ENCODE measurements around the gene TTC28.
"Not testable (repeated sequence)": the region's sequence is repeated elsewhere in the genome, so short reads cannot be mapped to it uniquely, and the experiment has no call there.

The TTC28 gene

GRCh38 chr22:28369854-28370253 lies 309.8 kb downstream of the TTC28 start:
- H4K5ac ChIP-seq (ENCODE audit: low read length): no peak overlapping the region
- WGBS (ENCODE audit: extremely low coverage, insufficient coverage, low lambda C conversion rate): no CpG with 5 or more reads among the region's 2 CpGs
- peak; percentile 27 for DNase-seq
- H2BK5ac ChIP-seq (ENCODE audit: low read length): no peak overlapping the region
- no peak overlapping the region for H3K56ac ChIP-seq (ENCODE audit: low read length)
- H2BK15ac ChIP-seq (replicated peaks; ENCODE audit: low read depth): no peak overlapping the region
- no peak overlapping the region for H2BK120ac ChIP-seq (ENCODE audit: low read depth, low read length)
- no peaks in the 10 kb centered on the region for H3K36me3 ChIP-seq (ENCODE audit: control insufficient read depth, insufficient read depth, low read length)
- no peak overlapping the region for H3K23ac ChIP-seq (ENCODE audit: low read length)
- no peak overlapping the region for H3K18ac ChIP-seq (ENCODE audit: low read length)
- H3K27ac ChIP-seq (ENCODE audit: low read depth, low read length): no peak overlapping the region
- no peak overlapping the region for H2AK5ac ChIP-seq (ENCODE audit: low read length)
- H3K4me2 ChIP-seq (ENCODE audit: low read length): no peak overlapping the region
- no peak overlapping the region for H3K9ac ChIP-seq (ENCODE audit: low read length)
- no peak overlapping the region for H4K8ac ChIP-seq (ENCODE audit: low read depth, low read length)
- H3K79me1 ChIP-seq (ENCODE audit: low read length): no peaks in the 10 kb centered on the region
- no peak overlapping the region for H3K4me3 ChIP-seq (ENCODE audit: low read length)
- no peaks in the 10 kb centered on the region for H3K27me3 ChIP-seq (ENCODE audit: insufficient read depth, low read length, poor library complexity)
- H3K79me2 ChIP-seq (ENCODE audit: control insufficient read depth, insufficient read depth, low read length): no peaks in the 10 kb centered on the region
- H3K4me1 ChIP-seq (ENCODE audit: control insufficient read depth, low read depth, low read length): no peaks in the 10 kb centered on the region
- H3K4ac ChIP-seq (ENCODE audit: low read depth, low read length): no peak overlapping the region

- Histone ChIP-seq H3K23ac (ENCODE audit: low read length) (no peak overlapping the region), H3K27ac (ENCODE audit: low read depth, low read length) (no peak overlapping the region), H2BK5ac (ENCODE audit: low read length) (no peak overlapping the region), H2AK5ac (ENCODE audit: low read length) (no peak overlapping the region), H3K79me2 (ENCODE audit: control insufficient read depth, insufficient read depth, low read length) (no peaks in the 10 kb centered on the region), H3K4me2 (ENCODE audit: low read length) (no peak overlapping the region), H3K4ac (ENCODE audit: low read depth, low read length) (no peak overlapping the region), H3K36me3 (ENCODE audit: control insufficient read depth, insufficient read depth, low read length) (no peaks in the 10 kb centered on the region), H3K56ac (ENCODE audit: low read length) (no peak overlapping the region), H3K4me3 (ENCODE audit: low read length) (no peak overlapping the region), H2BK15ac (replicated peaks; ENCODE audit: low read depth) (no peak overlapping the region), H3K27me3 (ENCODE audit: insufficient read depth, low read length, poor library complexity) (no peaks in the 10 kb centered on the region), H3K4me1 (ENCODE audit: control insufficient read depth, low read depth, low read length) (no peaks in the 10 kb centered on the region), H3K79me1 (ENCODE audit: low read length) (no peaks in the 10 kb centered on the region), H3K9ac (ENCODE audit: low read length) (no peak overlapping the region), H3K18ac (ENCODE audit: low read length) (no peak overlapping the region), H4K8ac (ENCODE audit: low read depth, low read length) (no peak overlapping the region), H4K5ac (ENCODE audit: low read length) (no peak overlapping the region), H2BK120ac (ENCODE audit: low read depth, low read length) (no peak overlapping the region)
- DNase-seq: no peak
- WGBS (ENCODE audit: extremely low coverage, insufficient coverage, low lambda C conversion rate): no CpG with 5 or more reads among the region's 1 CpG
Measured at GRCh38 chr22:28366856-28367255, 312.8 kb downstream of the TTC28 start.

- H4K5ac ChIP-seq (ENCODE audit: low read length): no peak overlapping the region
- H3K23ac ChIP-seq (ENCODE audit: low read length): no peak overlapping the region
- no peaks in the 10 kb centered on the region for H3K79me1 ChIP-seq (ENCODE audit: low read length)
- H4K8ac ChIP-seq (ENCODE audit: low read depth, low read length): no peak overlapping the region
- no peak overlapping the region for H3K4ac ChIP-seq (ENCODE audit: low read depth, low read length)
- no peak overlapping the region for H3K27ac ChIP-seq (ENCODE audit: low read depth, low read length)
- no peak overlapping the region for H2BK120ac ChIP-seq (ENCODE audit: low read depth, low read length)
- H3K56ac ChIP-seq (ENCODE audit: low read length): no peak overlapping the region
- no peak overlapping the region for H2AK5ac ChIP-seq (ENCODE audit: low read length)
- no peaks in the 10 kb centered on the region for H3K36me3 ChIP-seq (ENCODE audit: control insufficient read depth, insufficient read depth, low read length)
- no peak overlapping the region for H2BK15ac ChIP-seq (replicated peaks; ENCODE audit: low read depth)
- no CpG with 5 or more reads among the region's 1 CpG for WGBS (ENCODE audit: extremely low coverage, insufficient coverage, low lambda C conversion rate)
- no peak overlapping the region for H3K18ac ChIP-seq (ENCODE audit: low read length)
- H3K27me3 ChIP-seq (ENCODE audit: insufficient read depth, low read length, poor library complexity): no peaks in the 10 kb centered on the region
- no peak overlapping the region for H3K4me3 ChIP-seq (ENCODE audit: low read length)
- H3K4me1 ChIP-seq (ENCODE audit: control insufficient read depth, low read depth, low read length): no peaks in the 10 kb centered on the region
- DNase-seq: no peak
- no peak overlapping the region for H2BK5ac ChIP-seq (ENCODE audit: low read length)
- H3K79me2 ChIP-seq (ENCODE audit: control insufficient read depth, insufficient read depth, low read length): no peaks in the 10 kb centered on the region
- no peak overlapping the region for H3K9ac ChIP-seq (ENCODE audit: low read length)
- no peak overlapping the region for H3K4me2 ChIP-seq (ENCODE audit: low read length)
Measured at GRCh38 chr22:28365371-28365770, 314.3 kb downstream of the TTC28 start.

DNA sequence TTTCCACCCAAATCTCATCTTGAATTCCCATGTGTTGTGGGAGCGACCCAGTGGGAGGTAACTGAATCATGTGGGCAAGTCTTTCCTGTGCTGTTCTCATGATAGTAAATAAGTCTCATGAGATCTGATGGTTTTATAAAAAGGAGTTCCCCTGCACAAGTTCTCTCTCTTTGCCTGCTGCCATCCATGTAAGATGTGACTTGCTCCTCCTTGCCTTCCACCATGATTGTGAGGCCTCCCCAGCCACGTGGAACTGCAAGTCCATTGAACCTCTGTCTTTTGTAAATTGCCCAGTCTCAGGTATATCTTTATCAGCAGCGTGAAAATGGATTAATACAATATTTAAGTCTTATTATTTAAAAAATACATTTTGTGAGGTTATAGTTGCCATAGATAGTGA lies 315.5 kb downstream of the TTC28 start:
- not testable (repeated sequence) for H2AK5ac ChIP-seq (ENCODE audit: low read length); H3K56ac ChIP-seq (ENCODE audit: low read length); H2BK5ac ChIP-seq (ENCODE audit: low read length); H3K27ac ChIP-seq (ENCODE audit: low read depth, low read length); DNase-seq; H2BK120ac ChIP-seq (ENCODE audit: low read depth, low read length); H3K9ac ChIP-seq (ENCODE audit: low read length); H3K4me3 ChIP-seq (ENCODE audit: low read length); H4K8ac ChIP-seq (ENCODE audit: low read depth, low read length); H2BK15ac ChIP-seq (replicated peaks; ENCODE audit: low read depth); H3K36me3 ChIP-seq (ENCODE audit: control insufficient read depth, insufficient read depth, low read length); H3K4ac ChIP-seq (ENCODE audit: low read depth, low read length); H3K23ac ChIP-seq (ENCODE audit: low read length); H3K18ac ChIP-seq (ENCODE audit: low read length); H3K27me3 ChIP-seq (ENCODE audit: insufficient read depth, low read length, poor library complexity); H3K79me2 ChIP-seq (ENCODE audit: control insufficient read depth, insufficient read depth, low read length); H4K5ac ChIP-seq (ENCODE audit: low read length); H3K4me2 ChIP-seq (ENCODE audit: low read length); H3K4me1 ChIP-seq (ENCODE audit: control insufficient read depth, low read depth, low read length); H3K79me1 ChIP-seq (ENCODE audit: low read length)
- no CpG with 5 or more reads among the region's 3 CpGs for WGBS (ENCODE audit: extremely low coverage, insufficient coverage, low lambda C conversion rate)

- no peak overlapping the region for H3K4ac ChIP-seq (ENCODE audit: low read depth, low read length)
Measured at GRCh38 chr22:28360939-28361338, 318.7 kb downstream of the TTC28 start.

DNA sequence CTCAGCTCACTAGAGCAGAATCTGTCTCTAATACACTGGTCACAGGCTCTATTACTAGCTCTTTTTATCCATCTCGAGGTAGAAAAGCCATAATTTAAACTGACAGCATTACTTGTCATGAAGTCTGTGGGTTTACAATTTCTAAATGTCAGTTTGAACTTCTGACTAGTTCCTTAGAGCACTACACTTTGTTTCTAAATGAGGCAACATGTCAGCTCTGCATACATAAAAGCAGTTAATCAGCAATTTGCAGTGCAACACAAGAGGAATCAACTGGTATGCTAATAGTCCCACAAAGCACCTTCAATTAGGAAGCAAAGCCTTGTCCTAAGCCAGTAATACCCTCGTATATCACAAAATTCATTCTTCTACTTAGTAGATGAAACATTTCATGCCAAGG lies 321.3 kb downstream of the TTC28 start:
- WGBS (ENCODE audit: extremely low coverage, insufficient coverage, low lambda C conversion rate): no CpG with 5 or more reads among the region's 2 CpGs
- no peak for DNase-seq
- Histone ChIP-seq H3K27ac (ENCODE audit: low read depth, low read length) (no peak overlapping the region), H3K36me3 (ENCODE audit: control insufficient read depth, insufficient read depth, low read length) (no peaks in the 10 kb centered on the region), H3K4me1 (ENCODE audit: control insufficient read depth, low read depth, low read length) (no peaks in the 10 kb centered on the region), H2AK5ac (ENCODE audit: low read length) (no peak overlapping the region), H3K23ac (ENCODE audit: low read length) (no peak overlapping the region), H2BK120ac (ENCODE audit: low read depth, low read length) (no peak overlapping the region), H3K9ac (ENCODE audit: low read length) (no peak overlapping the region), H2BK15ac (replicated peaks; ENCODE audit: low read depth) (no peak overlapping the region), H3K27me3 (ENCODE audit: insufficient read depth, low read length, poor library complexity) (no peaks in the 10 kb centered on the region), H3K56ac (ENCODE audit: low read length) (no peak overlapping the region), H3K79me2 (ENCODE audit: control insufficient read depth, insufficient read depth, low read length) (no peaks in the 10 kb centered on the region), H3K18ac (ENCODE audit: low read length) (no peak overlapping the region), H3K4ac (ENCODE audit: low read depth, low read length) (no peak overlapping the region), H3K4me2 (ENCODE audit: low read length) (no peak overlapping the region), H3K4me3 (ENCODE audit: low read length) (no peak overlapping the region), H4K8ac (ENCODE audit: low read depth, low read length) (no peak overlapping the region), H3K79me1 (ENCODE audit: low read length) (no peaks in the 10 kb centered on the region), H2BK5ac (ENCODE audit: low read length) (no peak overlapping the region), H4K5ac (ENCODE audit: low read length) (no peak overlapping the region)

More at GRCh38 chr22:28360939-28361338, 318.7 kb downstream of the TTC28 start:
- H2BK120ac ChIP-seq (ENCODE audit: low read depth, low read length): no peak overlapping the region
- no peaks in the 10 kb centered on the region for H3K79me2 ChIP-seq (ENCODE audit: control insufficient read depth, insufficient read depth, low read length)
- no peaks in the 10 kb centered on the region for H3K36me3 ChIP-seq (ENCODE audit: control insufficient read depth, insufficient read depth, low read length)
- H2BK15ac ChIP-seq (replicated peaks; ENCODE audit: low read depth): no peak overlapping the region
- no peak overlapping the region for H3K56ac ChIP-seq (ENCODE audit: low read length)
- H3K4me2 ChIP-seq (ENCODE audit: low read length): no peak overlapping the region
- H3K18ac ChIP-seq (ENCODE audit: low read length): no peak overlapping the region
- no peak overlapping the region for H2BK5ac ChIP-seq (ENCODE audit: low read length)
- H4K5ac ChIP-seq (ENCODE audit: low read length): no peak overlapping the region
- no peak overlapping the region for H3K23ac ChIP-seq (ENCODE audit: low read length)
- no peak overlapping the region for H3K4me3 ChIP-seq (ENCODE audit: low read length)
- H3K27me3 ChIP-seq (ENCODE audit: insufficient read depth, low read length, poor library complexity): no peaks in the 10 kb centered on the region
- no peak for DNase-seq
- no peak overlapping the region for H4K8ac ChIP-seq (ENCODE audit: low read depth, low read length)
- H2AK5ac ChIP-seq (ENCODE audit: low read length): no peak overlapping the region
- H3K9ac ChIP-seq (ENCODE audit: low read length): no peak overlapping the region
- no peaks in the 10 kb centered on the region for H3K79me1 ChIP-seq (ENCODE audit: low read length)
- H3K27ac ChIP-seq (ENCODE audit: low read depth, low read length): no peak overlapping the region
- H3K4me1 ChIP-seq (ENCODE audit: control insufficient read depth, low read depth, low read length): no peaks in the 10 kb centered on the region

Measured in mesendoderm (in vitro differentiated cells).